Mesenchymal stem cell (in vitro differentiated cells and primary cell): Measurements from ENCODE around the gene GNG11.

Source experiments
- DNase-seq: peaks from one replicate; pipeline ENCODE4 v3.0.0-alpha.2; 2013
- H2AFZ ChIP-seq: one replicate; pipeline ENCODE4 v1.6.1; 2013; ENCODE audit warnings: low read depth, mild to moderate bottlenecking, control low read depth, inconsistent platforms, low read length, moderate library complexity
- H2AK5ac ChIP-seq: 2 replicates; pipeline ENCODE4 v1.6.1; 2013; ENCODE audit warnings: low read length, moderate library complexity, mild to moderate bottlenecking, inconsistent platforms; ENCODE audit not compliant: severe bottlenecking
- H2BK120ac ChIP-seq: one replicate; pipeline ENCODE4 v1.6.1; 2013; ENCODE audit warnings: low read depth, mild to moderate bottlenecking, inconsistent platforms, low read length, moderate library complexity
- H2BK12ac ChIP-seq, 2 experiments: one replicate each; pipeline ENCODE4 v1.6.1; 2013; ENCODE audit warnings: inconsistent platforms in 2 of 2, low read length in 2 of 2, mild to moderate bottlenecking in 2 of 2, moderate library complexity in 2 of 2, control low read depth in 1 of 2
- H2BK15ac ChIP-seq: one replicate; pipeline ENCODE4 v1.6.1; 2013; ENCODE audit warnings: mild to moderate bottlenecking, low read depth, inconsistent platforms; ENCODE audit not compliant: poor library complexity, severe bottlenecking
- H2BK5ac ChIP-seq: 2 replicates; pipeline ENCODE4 v1.6.1; 2013; ENCODE audit warnings: low read depth, mild to moderate bottlenecking, low read length, control low read depth, inconsistent platforms; ENCODE audit not compliant: poor library complexity, severe bottlenecking
- H3K14ac ChIP-seq, 2 experiments: one replicate each; pipeline ENCODE4 v1.6.1; 2013; ENCODE audit warnings: inconsistent platforms in 2 of 2, low read length in 2 of 2, control low read depth in 1 of 2, mild to moderate bottlenecking in 1 of 2, moderate library complexity in 1 of 2
- H3K18ac ChIP-seq, 2 experiments: one replicate each; pipeline ENCODE4 v1.6.1; 2013; ENCODE audit warnings: inconsistent platforms in 2 of 2, low read length in 2 of 2, control low read depth in 1 of 2, low read depth in 1 of 2, mild to moderate bottlenecking in 1 of 2
- H3K23ac ChIP-seq, 2 experiments: one replicate each; pipeline ENCODE4 v1.6.1; 2013; ENCODE audit warnings: inconsistent platforms in 2 of 2, low read length in 2 of 2, mild to moderate bottlenecking in 2 of 2, moderate library complexity in 2 of 2, control low read depth in 1 of 2
- H3K27ac ChIP-seq: 2 replicates; pipeline ENCODE4 v1.5.1; 2013; ENCODE audit warnings: mild to moderate bottlenecking, moderate library complexity, low read length, control low read depth, inconsistent platforms; ENCODE audit not compliant: poor library complexity, severe bottlenecking
- H3K27me3 ChIP-seq, 2 experiments: 2 replicates each; pipeline versions ENCODE4 v1.6.1 to v1.7.0; 2013; ENCODE audit warnings: low read length in 2 of 2, mild to moderate bottlenecking in 2 of 2, moderate library complexity in 2 of 2, control low read depth in 1 of 2, inconsistent platforms in 1 of 2; ENCODE audit not compliant: control insufficient read depth in 1 of 2, insufficient read depth in 1 of 2
- H3K36me3 ChIP-seq, 2 experiments: 2 replicates each; pipeline versions ENCODE4 v1.6.1 to v1.7.0; 2013; ENCODE audit warnings: low read length in 2 of 2, control low read depth in 1 of 2, inconsistent platforms in 1 of 2, low read depth in 1 of 2, mild to moderate bottlenecking in 1 of 2; ENCODE audit not compliant: insufficient read depth in 2 of 2, control insufficient read depth in 1 of 2
- H3K4ac ChIP-seq, 2 experiments: one replicate each; pipeline ENCODE4 v1.6.1; 2013; ENCODE audit warnings: inconsistent platforms in 2 of 2, low read length in 2 of 2, mild to moderate bottlenecking in 2 of 2, moderate library complexity in 2 of 2, control low read depth in 1 of 2, low read depth in 1 of 2
- H3K4me1 ChIP-seq: 2 replicates; pipeline ENCODE4 v1.6.1; 2013; ENCODE audit warnings: low read depth, low read length, control low read depth; ENCODE audit not compliant: control insufficient read depth, insufficient read depth
- H3K4me2 ChIP-seq: 2 replicates; pipeline ENCODE4 v1.6.1; 2013; ENCODE audit warnings: low read length, mild to moderate bottlenecking, inconsistent platforms; ENCODE audit not compliant: poor library complexity, severe bottlenecking
- H3K4me3 ChIP-seq, 2 experiments: 2 replicates each; pipeline versions ENCODE4 v1.5.1 to v1.7.0; 2013; ENCODE audit warnings: low read length in 2 of 2, mild to moderate bottlenecking in 2 of 2, control low read depth in 1 of 2, low read depth in 1 of 2; ENCODE audit not compliant: insufficient read depth in 1 of 2
- H3K79me1 ChIP-seq: replicated peaks from 2 replicates; pipeline ENCODE4 v1.6.1; 2013; ENCODE audit warnings: mild to moderate bottlenecking, control low read depth, low read length, inconsistent platforms; ENCODE audit not compliant: poor library complexity, severe bottlenecking
- H3K9ac ChIP-seq: 2 replicates; pipeline ENCODE4 v1.7.0; 2013; ENCODE audit warnings: mild to moderate bottlenecking, low read length, moderate library complexity
- H3K9me3 ChIP-seq: 2 replicates; pipeline ENCODE4 v1.7.0; 2013; ENCODE audit warnings: mild to moderate bottlenecking, low read length; ENCODE audit not compliant: control insufficient read depth
- H4K8ac ChIP-seq: one replicate; pipeline ENCODE4 v1.6.1; 2013; ENCODE audit warnings: inconsistent platforms, mild to moderate bottlenecking, low read length, moderate library complexity
- H4K91ac ChIP-seq: one replicate; pipeline ENCODE4 v1.6.1; 2013; ENCODE audit warnings: mild to moderate bottlenecking, low read length, inconsistent platforms
- WGBS: methylation state at CpG from one replicate; pipeline ENCODE4 v1.1.7; 2013; ENCODE audit warnings: mixed read lengths; 5-methylcytosine and 5-hydroxymethylcytosine counted together

The GNG11 gene

GRCh38 chr7:93933156-93933555 is 11.6 kb downstream of the GNG11 start:
- Histone ChIP-seq H3K9ac (no peak overlapping the region), H4K91ac (no peak overlapping the region), H3K79me1 (no peaks in the 10 kb centered on the region), H3K4ac (no peak overlapping the region), H3K9me3 (no peaks in the 10 kb centered on the region), H2AK5ac (no peak overlapping the region), H3K4me2 (no peak overlapping the region), H3K27me3 (no peaks in the 10 kb centered on the region), H3K14ac (no peak overlapping the region), H2AFZ (no peak overlapping the region), H3K27ac (no peak overlapping the region), H2BK12ac (no peak overlapping the region), H3K23ac (no peak overlapping the region), H3K4me3 (no peak overlapping the region), H2BK15ac (no peak overlapping the region), H2BK120ac (no peak overlapping the region), H3K18ac (no peak overlapping the region), H2BK5ac (no peak overlapping the region), H3K4me1 (no peaks in the 10 kb centered on the region), H3K36me3 (no peaks in the 10 kb centered on the region), H4K8ac (no peak overlapping the region)
- DNase-seq: no peak
- 95% methylated on average over 3 of the region's 3 CpGs for WGBS

GRCh38 chr7:93935102-93935501 is 13.6 kb downstream of the GNG11 start:
- H2BK12ac ChIP-seq: no peak overlapping the region
- H3K9ac ChIP-seq: no peak overlapping the region
- H3K18ac ChIP-seq: no peak overlapping the region
- H3K27me3 ChIP-seq: no peaks in the 10 kb centered on the region
- no peak overlapping the region for H3K23ac ChIP-seq
- H3K14ac ChIP-seq: no peak overlapping the region
- no peaks in the 10 kb centered on the region for H3K79me1 ChIP-seq
- H2BK120ac ChIP-seq: no peak overlapping the region
- no peak overlapping the region for H2AK5ac ChIP-seq
- H3K4me2 ChIP-seq: no peak overlapping the region
- H2BK5ac ChIP-seq: no peak overlapping the region
- no peak overlapping the region for H2BK15ac ChIP-seq
- no peak for DNase-seq
- no peak overlapping the region for H2AFZ ChIP-seq
- H3K4ac ChIP-seq: no peak overlapping the region
- H3K36me3 ChIP-seq: no peaks in the 10 kb centered on the region
- no peak overlapping the region for H4K8ac ChIP-seq
- no peaks in the 10 kb centered on the region for H3K9me3 ChIP-seq
- H3K27ac ChIP-seq: no peak overlapping the region
- H3K4me3 ChIP-seq: no peak overlapping the region
- H4K91ac ChIP-seq: no peak overlapping the region
- H3K4me1 ChIP-seq: no peaks in the 10 kb centered on the region
- no CpG with 5 or more reads among the region's 2 CpGs for WGBS

- Histone ChIP-seq H2BK120ac (no peak overlapping the region), H3K4me1 (peaks cover 2% of the 10 kb centered on the region), H2BK5ac (no peak overlapping the region), H3K9ac (no peak overlapping the region), H4K8ac (no peak overlapping the region), H3K27me3 (no peaks in the 10 kb centered on the region), H3K4me2 (no peak overlapping the region), H3K18ac (no peak overlapping the region), H3K27ac (no peak overlapping the region), H2AK5ac (no peak overlapping the region), H3K4me3 (no peak overlapping the region), H2BK12ac (no peak overlapping the region), H3K23ac (no peak overlapping the region), H3K14ac (no peak overlapping the region), H3K9me3 (no peaks in the 10 kb centered on the region), H4K91ac (no peak overlapping the region), H3K36me3 (no peaks in the 10 kb centered on the region), H3K79me1 (no peaks in the 10 kb centered on the region), H2AFZ (no peak overlapping the region), H2BK15ac (no peak overlapping the region), H3K4ac (no peak overlapping the region)
- 100% methylated on average over 1 of the region's 1 CpG for WGBS
- no peak for DNase-seq
Measured at GRCh38 chr7:93937818-93938217, 16.3 kb downstream of the GNG11 start.

- Histone ChIP-seq H3K9me3 (no peaks in the 10 kb centered on the region), H2BK5ac (no peak overlapping the region)
- DNase-seq: no peak
Measured at GRCh38 chr7:93938293-93938692, 16.8 kb downstream of the GNG11 start.

More at GRCh38 chr7:93938293-93938692, 16.8 kb downstream of the GNG11 start:
- peak overlapping the region in 1 of 2 experiments; percentile 34 for H3K18ac ChIP-seq
- no peak overlapping the region for H3K14ac ChIP-seq
- no peaks in the 10 kb centered on the region for H3K27me3 ChIP-seq
- H2AK5ac ChIP-seq: no peak overlapping the region
- no peaks in the 10 kb centered on the region for H3K79me1 ChIP-seq
- H2BK15ac ChIP-seq: no peak overlapping the region
- no peak overlapping the region for H2AFZ ChIP-seq
- peaks cover 2% of the 10 kb centered on the region for H3K4me1 ChIP-seq
- no peak overlapping the region for H2BK120ac ChIP-seq
- H3K4ac ChIP-seq: no peak overlapping the region
- H3K4me3 ChIP-seq: no peak overlapping the region
- no peaks in the 10 kb centered on the region for H3K36me3 ChIP-seq
- no peak overlapping the region for H4K91ac ChIP-seq
- no peak overlapping the region for H3K4me2 ChIP-seq
- H3K9ac ChIP-seq: no peak overlapping the region
- H4K8ac ChIP-seq: no peak overlapping the region
- H3K23ac ChIP-seq: no peak overlapping the region
- peak overlapping the region in 1 of 2 experiments; percentile 25 for H2BK12ac ChIP-seq
- no peak overlapping the region for H3K27ac ChIP-seq
